Nephron progenitor cell (in vitro differentiated cells): Measurements from ENCODE around the gene HMG20A.

Source experiments
- DNase-seq: peaks from one replicate; pipeline ENCODE4 v3.0.0; 2021
- H3K27ac Mint-ChIP-seq: 2 replicates; pipeline ENCODE4 v1.8.0; 2021; ENCODE audit warnings: mild to moderate bottlenecking, moderate library complexity, mixed read lengths
- H3K27me3 Mint-ChIP-seq: 2 replicates; pipeline ENCODE4 v1.8.0; 2021; ENCODE audit warnings: mild to moderate bottlenecking, low read depth, mixed read lengths; ENCODE audit not compliant: poor library complexity
- H3K36me3 Mint-ChIP-seq: 2 replicates; pipeline ENCODE4 v1.8.0; 2021; ENCODE audit warnings: low read depth, mixed read lengths
- H3K4me1 Mint-ChIP-seq: 2 replicates; pipeline ENCODE4 v1.8.0; 2021; ENCODE audit warnings: mixed read lengths
- H3K4me3 Mint-ChIP-seq: 2 replicates; pipeline ENCODE4 v1.8.0; 2021; ENCODE audit warnings: mild to moderate bottlenecking, moderate library complexity, mixed read lengths
- H3K9me3 Mint-ChIP-seq: 2 replicates; pipeline ENCODE4 v1.8.0; 2021; ENCODE audit warnings: mild to moderate bottlenecking, moderate library complexity, mixed read lengths
- TF ChIP-seq, protein P1 (sequence below): fragments of 200-600 bp; sonication (generic); IDR thresholded peaks from 2 replicates; pipeline ENCODE4 v1.5.0; 2021; ENCODE audit warnings: antibody characterized with exemption

Gene HMG20A

DNA sequence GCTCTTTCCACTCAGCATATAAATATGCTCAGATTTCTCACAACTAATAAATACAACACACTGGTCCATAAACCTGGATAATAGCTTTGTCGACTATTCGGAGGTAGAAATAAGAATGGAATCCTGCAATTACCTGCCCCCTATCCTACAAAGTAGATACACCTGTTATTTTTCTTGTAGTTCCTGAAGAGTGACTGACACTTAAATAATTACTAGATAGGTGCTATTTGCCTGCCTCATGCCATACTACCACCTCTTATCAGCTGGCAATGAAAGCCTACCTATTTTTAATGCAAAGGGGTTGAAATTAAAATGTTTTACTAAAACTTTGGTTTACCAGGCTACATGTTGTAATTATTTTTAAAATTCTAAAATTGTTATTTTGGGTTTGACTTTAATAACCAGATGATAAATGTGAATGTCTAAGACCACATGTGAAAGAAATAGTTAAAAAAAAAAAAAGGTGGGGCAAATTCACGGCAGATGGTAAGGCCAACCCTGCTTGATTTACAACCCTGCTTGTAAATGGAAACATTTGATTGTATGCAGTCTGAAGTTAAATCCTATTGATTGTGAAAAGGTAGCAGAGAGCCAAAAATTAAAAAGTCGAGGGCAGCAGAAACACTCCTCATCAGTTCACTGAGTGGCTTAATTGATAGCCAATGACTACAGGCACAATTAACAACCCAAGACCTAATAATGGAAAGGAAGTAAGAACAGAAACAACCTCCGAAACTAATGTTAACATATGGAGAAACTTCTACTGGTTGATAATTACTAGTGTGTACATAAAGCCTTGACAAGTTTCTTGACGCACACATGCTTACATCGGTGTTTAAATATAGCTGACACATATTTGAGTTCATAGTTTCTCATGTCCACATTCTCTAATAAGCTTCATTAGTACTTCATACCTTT, 9.7 kb upstream of the HMG20A start:
- no peak overlapping the region for H3K27ac Mint-ChIP-seq
- TF ChIP-seq, protein P1, sequence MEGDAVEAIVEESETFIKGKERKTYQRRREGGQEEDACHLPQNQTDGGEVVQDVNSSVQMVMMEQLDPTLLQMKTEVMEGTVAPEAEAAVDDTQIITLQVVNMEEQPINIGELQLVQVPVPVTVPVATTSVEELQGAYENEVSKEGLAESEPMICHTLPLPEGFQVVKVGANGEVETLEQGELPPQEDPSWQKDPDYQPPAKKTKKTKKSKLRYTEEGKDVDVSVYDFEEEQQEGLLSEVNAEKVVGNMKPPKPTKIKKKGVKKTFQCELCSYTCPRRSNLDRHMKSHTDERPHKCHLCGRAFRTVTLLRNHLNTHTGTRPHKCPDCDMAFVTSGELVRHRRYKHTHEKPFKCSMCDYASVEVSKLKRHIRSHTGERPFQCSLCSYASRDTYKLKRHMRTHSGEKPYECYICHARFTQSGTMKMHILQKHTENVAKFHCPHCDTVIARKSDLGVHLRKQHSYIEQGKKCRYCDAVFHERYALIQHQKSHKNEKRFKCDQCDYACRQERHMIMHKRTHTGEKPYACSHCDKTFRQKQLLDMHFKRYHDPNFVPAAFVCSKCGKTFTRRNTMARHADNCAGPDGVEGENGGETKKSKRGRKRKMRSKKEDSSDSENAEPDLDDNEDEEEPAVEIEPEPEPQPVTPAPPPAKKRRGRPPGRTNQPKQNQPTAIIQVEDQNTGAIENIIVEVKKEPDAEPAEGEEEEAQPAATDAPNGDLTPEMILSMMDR, result no peak
- H3K36me3 Mint-ChIP-seq, result peaks cover 16% of the 10 kb centered on the region
- DNase-seq, result no peak
- H3K9me3 Mint-ChIP-seq, result peaks cover 16% of the 10 kb centered on the region
- H3K27me3 Mint-ChIP-seq, result no peaks in the 10 kb centered on the region
- no peak overlapping the region for H3K4me3 Mint-ChIP-seq
- H3K4me1 Mint-ChIP-seq, result no peaks in the 10 kb centered on the region

DNA sequence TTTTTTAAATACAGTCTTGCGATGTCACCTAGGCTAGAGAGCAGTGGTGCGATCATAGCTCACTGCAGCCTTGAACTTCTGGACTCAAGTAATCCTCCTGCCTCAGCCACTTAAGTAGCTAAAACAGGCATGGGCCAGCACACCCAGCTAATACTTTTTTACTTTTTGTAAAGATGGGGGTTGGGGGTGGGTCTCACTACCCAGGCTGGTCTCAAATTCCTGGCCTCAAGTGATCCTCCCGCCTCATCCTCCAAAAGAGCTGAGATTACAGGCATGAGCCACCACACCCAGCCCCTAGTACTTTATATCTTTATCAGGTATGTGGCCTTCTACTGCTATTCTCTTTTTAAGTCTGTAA, 9.1 kb upstream of the HMG20A start:
- Mint-ChIP-seq H3K4me3 (no peak overlapping the region), H3K36me3 (peaks cover 10% of the 10 kb centered on the region), H3K4me1 (no peaks in the 10 kb centered on the region), H3K27ac (no peak overlapping the region), H3K27me3 (no peaks in the 10 kb centered on the region), H3K9me3 (peaks cover 10% of the 10 kb centered on the region)
- DNase-seq, result no peak
- TF ChIP-seq, protein P1, result no peak

DNA sequence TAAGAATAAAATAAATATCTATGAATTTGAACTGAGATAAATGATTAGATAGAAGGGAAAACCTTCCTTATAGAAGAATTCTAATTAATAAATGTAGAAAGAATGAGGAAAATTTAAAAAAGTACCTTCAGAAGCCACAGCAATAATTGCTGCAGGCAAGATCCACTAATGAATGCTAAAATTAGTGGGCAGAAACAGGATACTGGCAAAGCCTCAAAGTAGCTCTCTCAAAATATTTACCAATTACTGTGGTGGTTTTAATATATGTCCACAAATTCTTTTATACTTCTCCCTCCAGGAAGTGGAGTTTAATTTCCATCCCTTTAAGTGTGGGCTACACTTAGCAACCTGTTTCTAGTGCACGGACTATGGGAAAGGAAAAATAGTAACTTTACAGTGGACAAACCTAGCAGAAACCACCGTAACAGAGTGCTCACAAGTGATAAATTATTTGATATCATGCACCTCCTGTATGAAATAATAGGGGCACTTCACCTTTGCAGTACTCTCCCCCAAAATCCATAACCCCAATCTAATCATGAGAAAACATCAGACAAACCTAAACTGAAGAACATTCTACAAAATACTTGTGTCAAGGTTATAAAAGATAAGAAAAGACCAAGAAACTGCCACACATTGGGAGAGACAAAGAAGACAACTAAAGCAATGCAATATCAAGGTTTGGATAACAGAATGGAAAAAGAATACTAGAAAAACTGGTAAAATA, 7.6 kb upstream of the HMG20A start:
- no peak for DNase-seq
- TF ChIP-seq, protein P1, result no peak
- H3K9me3 Mint-ChIP-seq, result no peaks in the 10 kb centered on the region
- H3K36me3 Mint-ChIP-seq, result no peaks in the 10 kb centered on the region
- H3K4me1 Mint-ChIP-seq, result peaks cover 12% of the 10 kb centered on the region
- H3K27me3 Mint-ChIP-seq, result no peaks in the 10 kb centered on the region
- no peak overlapping the region for H3K27ac Mint-ChIP-seq
- no peak overlapping the region for H3K4me3 Mint-ChIP-seq

DNA sequence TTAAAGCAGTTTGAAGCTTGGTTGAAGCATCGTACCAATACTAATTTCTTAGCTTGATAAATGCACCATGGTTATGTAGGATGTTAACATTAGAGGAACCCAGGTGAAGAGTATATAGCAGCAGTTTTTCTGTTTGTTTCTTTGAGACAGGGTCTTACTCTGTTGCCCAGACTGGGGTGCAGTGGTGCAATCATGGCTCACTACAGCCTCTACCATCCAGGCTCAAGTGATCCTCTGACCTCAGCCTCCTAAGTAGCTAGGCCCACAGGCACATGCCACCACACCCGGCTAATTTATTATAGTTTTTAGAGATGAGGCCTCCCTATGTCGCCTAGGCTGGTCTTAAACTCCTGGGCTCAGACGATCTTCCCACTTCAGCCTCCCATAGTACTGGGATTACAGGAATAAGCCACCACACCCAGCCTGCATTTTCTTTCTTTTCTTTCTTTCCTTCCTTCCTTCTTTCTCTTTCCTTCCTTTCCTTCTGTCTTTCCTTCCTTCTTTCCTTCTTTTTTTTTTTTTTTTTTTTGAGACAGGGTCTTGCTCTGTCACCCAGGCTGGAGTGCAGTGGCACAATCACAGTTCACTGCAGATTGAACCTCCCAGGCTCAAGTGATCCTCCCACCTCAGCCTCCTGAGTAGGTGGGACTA, 6.9 kb upstream of the HMG20A start:
- DNase-seq, result no peak
- TF ChIP-seq, protein P1, result no peak
- Mint-ChIP-seq H3K4me3 (no peak overlapping the region), H3K36me3 (no peaks in the 10 kb centered on the region), H3K4me1 (peaks cover 19% of the 10 kb centered on the region), H3K27me3 (peaks cover 5% of the 10 kb centered on the region), H3K27ac (no peak overlapping the region), H3K9me3 (no peaks in the 10 kb centered on the region)

DNA sequence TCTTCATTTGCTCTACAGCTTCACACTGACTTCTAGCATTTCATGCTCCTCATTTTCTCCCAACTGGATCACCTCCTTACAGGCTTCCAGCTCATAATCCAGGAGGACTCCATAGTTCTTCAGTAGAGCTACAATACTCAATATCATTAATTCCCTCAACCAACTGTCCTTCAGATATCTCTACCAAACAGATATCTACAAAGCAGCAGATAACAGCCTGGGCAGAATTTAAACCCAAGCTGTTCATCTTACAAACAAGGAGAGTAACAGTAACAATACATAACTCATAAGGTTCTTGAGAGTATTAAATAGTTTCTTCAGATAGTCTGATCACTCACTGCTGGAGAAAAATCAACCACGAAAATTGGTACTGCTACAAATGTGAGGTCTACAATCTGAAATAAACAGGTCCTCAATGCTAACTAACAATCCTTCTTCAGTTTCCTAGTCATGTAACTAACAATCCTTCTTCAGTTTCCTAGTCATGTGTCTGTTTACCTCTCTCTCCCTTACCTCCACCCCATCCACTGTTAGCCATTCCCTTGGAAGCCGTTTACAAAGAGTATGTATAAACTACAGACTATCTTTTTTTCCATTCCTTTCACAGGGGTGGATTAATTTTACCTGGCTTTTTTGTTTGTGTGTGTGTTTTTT, 5.8 kb upstream of the HMG20A start:
- Mint-ChIP-seq H3K4me3 (no peak overlapping the region), H3K9me3 (no peaks in the 10 kb centered on the region), H3K27me3 (peaks cover 9% of the 10 kb centered on the region), H3K36me3 (no peaks in the 10 kb centered on the region), H3K4me1 (peaks cover 23% of the 10 kb centered on the region), H3K27ac (no peak overlapping the region)
- TF ChIP-seq, protein P1, result no peak
- DNase-seq, result no peak
